ENCODE measurements around the gene TMEM130. TPM values are rescaled to one million over a fixed set of nuclear protein-coding genes. Genes with fewer than 3 reads are reported as not detected.

TMEM130 gene
- total RNA-seq, 1 experiment from 2014 or later = not detected

DNA sequence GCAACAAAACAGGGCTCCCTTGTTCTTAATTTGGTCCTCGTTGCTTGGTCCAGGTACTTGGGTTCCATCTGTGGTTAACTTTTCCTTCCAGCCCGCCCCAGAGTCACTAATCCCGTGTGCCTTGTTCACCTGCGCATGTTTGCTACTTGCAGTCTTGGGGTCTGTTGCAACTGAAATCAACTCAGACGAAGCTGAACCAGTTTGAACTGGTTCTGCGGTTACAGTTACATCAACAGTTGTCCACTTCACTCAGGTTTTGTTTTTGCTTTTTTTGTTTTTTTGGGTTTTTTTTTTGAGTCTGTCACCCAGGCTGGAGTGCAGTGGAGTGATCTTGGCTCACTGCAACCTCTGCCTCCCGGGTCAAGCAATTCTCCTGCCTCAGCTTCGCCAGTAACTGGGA is 43.2 kb upstream of the TMEM130 start:
- DNase-seq = no peak
- BruUV-seq (replicated peaks) = no TSS peak
- Mint-ChIP-seq H3K9me3 (ENCODE audit: unreplicated experiment) (no peaks in the 10 kb centered on the region), H3K27ac (ENCODE audit: unreplicated experiment) (no peak overlapping the region), H3K4me3 (ENCODE audit: unreplicated experiment) (no peak overlapping the region), H3K4me1 (ENCODE audit: low read depth, unreplicated experiment) (no peaks in the 10 kb centered on the region), H3K36me3 (ENCODE audit: insufficient read depth, unreplicated experiment) (peaks cover 69% of the 10 kb centered on the region), H3K27me3 (ENCODE audit: insufficient read depth, unreplicated experiment) (no peaks in the 10 kb centered on the region)
- intact Hi-C loops (cut with micrococcal nuclease; ENCODE audit: unreplicated experiment) = no loop called here
- ChIA-PET POLR2A (no interaction called here), CTCF (interaction anchor here (0.5 kb wide), 1 partner anchor 41 kb away, joined by 4 read pairs; no protein-coding TSS in a partner anchor)
- Histone ChIP-seq H3K4me3 (ENCODE audit: low read depth, low read length) (no peak overlapping the region), H3K9me3 (no peaks in the 10 kb centered on the region), H3K36me3 (ENCODE audit: control insufficient read depth, insufficient read depth, low read length) (peaks cover 2% of the 10 kb centered on the region; the same call in 1 of the 2 replicates), H3K27me3 (replicated peaks; ENCODE audit: control insufficient read depth, insufficient read depth, low read length) (no peaks in the 10 kb centered on the region), H3K4me1 (no peaks in the 10 kb centered on the region)
- TF ChIP-seq, protein P1, sequence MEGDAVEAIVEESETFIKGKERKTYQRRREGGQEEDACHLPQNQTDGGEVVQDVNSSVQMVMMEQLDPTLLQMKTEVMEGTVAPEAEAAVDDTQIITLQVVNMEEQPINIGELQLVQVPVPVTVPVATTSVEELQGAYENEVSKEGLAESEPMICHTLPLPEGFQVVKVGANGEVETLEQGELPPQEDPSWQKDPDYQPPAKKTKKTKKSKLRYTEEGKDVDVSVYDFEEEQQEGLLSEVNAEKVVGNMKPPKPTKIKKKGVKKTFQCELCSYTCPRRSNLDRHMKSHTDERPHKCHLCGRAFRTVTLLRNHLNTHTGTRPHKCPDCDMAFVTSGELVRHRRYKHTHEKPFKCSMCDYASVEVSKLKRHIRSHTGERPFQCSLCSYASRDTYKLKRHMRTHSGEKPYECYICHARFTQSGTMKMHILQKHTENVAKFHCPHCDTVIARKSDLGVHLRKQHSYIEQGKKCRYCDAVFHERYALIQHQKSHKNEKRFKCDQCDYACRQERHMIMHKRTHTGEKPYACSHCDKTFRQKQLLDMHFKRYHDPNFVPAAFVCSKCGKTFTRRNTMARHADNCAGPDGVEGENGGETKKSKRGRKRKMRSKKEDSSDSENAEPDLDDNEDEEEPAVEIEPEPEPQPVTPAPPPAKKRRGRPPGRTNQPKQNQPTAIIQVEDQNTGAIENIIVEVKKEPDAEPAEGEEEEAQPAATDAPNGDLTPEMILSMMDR (IDR thresholded peaks at IDR 0.05; ENCODE audit: insufficient read depth in 1 of 2, low read depth in 1 of 2, low read length in 1 of 2, severe bottlenecking in 1 of 2, unreplicated experiment in 1 of 2) = no peak

DNA sequence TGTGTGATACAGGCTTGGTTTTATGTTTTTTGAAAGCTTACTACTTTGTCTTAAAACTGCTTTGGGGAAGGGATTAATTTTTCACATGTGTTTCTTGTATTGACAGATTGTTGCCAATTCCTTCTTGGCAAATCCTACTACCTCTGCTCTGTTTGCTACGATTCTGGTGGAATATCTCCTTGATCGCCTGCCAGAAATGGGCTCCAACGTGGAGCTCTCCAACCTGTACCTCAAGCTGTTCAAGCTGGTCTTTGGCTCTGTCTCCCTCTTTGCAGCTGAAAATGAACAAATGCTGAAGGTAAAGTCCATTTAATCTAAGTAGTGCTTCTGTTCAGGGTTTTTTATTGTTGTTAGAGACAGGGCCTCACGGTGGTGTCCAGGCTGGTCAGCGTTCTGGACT is 42.1 kb upstream of the TMEM130 start:
- ChIA-PET CTCF (no interaction called here), POLR2A (no interaction called here)
- no peak overlapping the region for H3K4me3 ChIP-seq (ENCODE audit: low read depth, low read length)
- no peak overlapping the region for H3K4me3 Mint-ChIP-seq (ENCODE audit: unreplicated experiment)
- H3K4me1 Mint-ChIP-seq (ENCODE audit: low read depth, unreplicated experiment) = no peaks in the 10 kb centered on the region
- no peaks in the 10 kb centered on the region for H3K9me3 ChIP-seq
- no peaks in the 10 kb centered on the region for H3K27me3 ChIP-seq (replicated peaks; ENCODE audit: control insufficient read depth, insufficient read depth, low read length)
- no peak for DNase-seq
- peaks cover 68% of the 10 kb centered on the region for H3K36me3 Mint-ChIP-seq (ENCODE audit: insufficient read depth, unreplicated experiment)
- TF ChIP-seq, protein P1 (IDR thresholded peaks at IDR 0.05; ENCODE audit: insufficient read depth in 1 of 2, low read depth in 1 of 2, low read length in 1 of 2, severe bottlenecking in 1 of 2, unreplicated experiment in 1 of 2) = no peak
- intact Hi-C loops (cut with micrococcal nuclease; ENCODE audit: unreplicated experiment) = no loop called here
- no peaks in the 10 kb centered on the region for H3K27me3 Mint-ChIP-seq (ENCODE audit: insufficient read depth, unreplicated experiment)
- no peak overlapping the region for H3K27ac Mint-ChIP-seq (ENCODE audit: unreplicated experiment)
- H3K36me3 ChIP-seq (ENCODE audit: control insufficient read depth, insufficient read depth, low read length) = peaks cover 2% of the 10 kb centered on the region
- H3K9me3 Mint-ChIP-seq (ENCODE audit: unreplicated experiment) = no peaks in the 10 kb centered on the region
- no peaks in the 10 kb centered on the region for H3K4me1 ChIP-seq
- no TSS peak for BruUV-seq (replicated peaks)

DNA sequence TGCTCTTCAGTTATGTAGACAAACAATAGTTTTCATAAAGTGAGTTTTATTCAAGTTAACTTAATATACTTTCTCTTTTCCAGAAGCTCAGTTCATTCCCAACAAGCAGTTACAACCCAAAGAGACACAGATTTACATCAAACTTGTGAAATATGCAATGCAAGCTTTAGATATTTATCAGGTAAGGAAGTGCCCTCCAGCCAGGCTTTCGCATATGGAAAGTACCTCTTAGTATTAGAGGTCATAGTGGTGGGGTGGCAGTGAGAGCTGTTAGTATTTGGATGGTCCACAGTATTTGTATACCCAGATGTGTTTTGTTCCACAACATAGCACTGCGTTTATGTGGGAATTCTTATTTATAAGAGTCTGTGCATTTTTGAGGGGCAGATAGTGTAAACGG is 40.6 kb upstream of the TMEM130 start:
- no peaks in the 10 kb centered on the region for H3K27me3 Mint-ChIP-seq (ENCODE audit: insufficient read depth, unreplicated experiment)
- POLR2A ChIA-PET = no interaction called here

More for the DNA sequence above, 40.6 kb upstream of the TMEM130 start:
- H3K9me3 ChIP-seq = no peaks in the 10 kb centered on the region
- no peaks in the 10 kb centered on the region for H3K4me1 ChIP-seq
- H3K4me3 ChIP-seq (ENCODE audit: low read depth, low read length) = no peak overlapping the region
- BruUV-seq (replicated peaks) = no TSS peak
- no peak overlapping the region for H3K4me3 Mint-ChIP-seq (ENCODE audit: unreplicated experiment)
- H3K9me3 Mint-ChIP-seq (ENCODE audit: unreplicated experiment) = no peaks in the 10 kb centered on the region
- intact Hi-C loops (cut with micrococcal nuclease; ENCODE audit: unreplicated experiment) = no loop called here
- TF ChIP-seq, protein P1 (IDR thresholded peaks at IDR 0.05; ENCODE audit: insufficient read depth in 1 of 2, low read depth in 1 of 2, low read length in 1 of 2, severe bottlenecking in 1 of 2, unreplicated experiment in 1 of 2) = no peak
- DNase-seq = no peak
- no peak overlapping the region for H3K27ac Mint-ChIP-seq (ENCODE audit: unreplicated experiment)
- no peaks in the 10 kb centered on the region for H3K27me3 ChIP-seq (replicated peaks; ENCODE audit: control insufficient read depth, insufficient read depth, low read length)
- CTCF ChIA-PET = no interaction called here
- no peaks in the 10 kb centered on the region; the same call in none of the 2 replicates for H3K36me3 ChIP-seq (ENCODE audit: control insufficient read depth, insufficient read depth, low read length)
- H3K36me3 Mint-ChIP-seq (ENCODE audit: insufficient read depth, unreplicated experiment) = peaks cover 69% of the 10 kb centered on the region
- H3K4me1 Mint-ChIP-seq (ENCODE audit: low read depth, unreplicated experiment) = no peaks in the 10 kb centered on the region
